LNCAP (cell line): ENCODE data around the gene NPR3.

Experiments used
- CTCF ChIP-seq: fragments of 450-650 bp; IDR thresholded peaks from 2 replicates; pipeline ENCODE4 v1.5.1; 2017; ENCODE audit warnings: mild to moderate bottlenecking

Gene NPR3

GRCh38 chr5:32791536-32792243 lies 80.6 kb downstream of the NPR3 start:
- TF ChIP-seq CTCF: no peak

GRCh38 chr5:32794086-32794485 lies 83.0 kb downstream of the NPR3 start:
- TF ChIP-seq CTCF: no peak

- no peak for TF ChIP-seq CTCF
Measured at GRCh38 chr5:32802764-32803163, 91.6 kb downstream of the NPR3 start.

GRCh38 chr5:32803656-32804055 lies 92.5 kb downstream of the NPR3 start:
- TF ChIP-seq CTCF: no peak

- TF ChIP-seq CTCF: no peak
Measured at GRCh38 chr5:32805971-32806638, 95.0 kb downstream of the NPR3 start.

- no peak for TF ChIP-seq CTCF
Measured at GRCh38 chr5:32808783-32809182, 97.7 kb downstream of the NPR3 start.

GRCh38 chr5:32810804-32811203 lies 99.7 kb downstream of the NPR3 start:
- no peak for TF ChIP-seq CTCF
